Natural killer cell treated with Interleukin-12 subunit alpha and Interleukin-12 subunit beta and Interleukin-15 and Interleukin-18, amount 100 ng/mL, for 72 hours (primary cell): Measurements from ENCODE around the gene LRRC28. TPM values are rescaled to one million over a fixed set of nuclear protein-coding genes. Genes with fewer than 3 reads are reported as not detected.
A peak's percentile ranks its signal among the peaks of the same experiment; 100 is the strongest.

Experiments used
- ATAC-seq, 2 donors: fragments of 150-1000 bp; cut with Tn5 transposase in 1 of 2; sonication (Bioruptor Pico), chemical (Tn5 transposase) in 1 of 2; 2 replicates each; pipeline ENCODE4 v1.10.0; 2021
- DNase-seq: peaks from one replicate; pipeline ENCODE4 v3.0.0; 2022; ENCODE audit warnings: low spot score
- H3K27ac Mint-ChIP-seq, 2 donors: 1 replicate in 1 of 2; 2 replicates in 1 of 2; pipeline ENCODE4 v1.8.0; 2022; ENCODE audit warnings: mixed read lengths in 2 of 2, mild to moderate bottlenecking in 1 of 2, moderate library complexity in 1 of 2
- H3K27me3 Mint-ChIP-seq, 2 donors: 1 replicate in 1 of 2; 2 replicates in 1 of 2; pipeline ENCODE4 v1.8.0; 2022; ENCODE audit warnings: mixed read lengths in 2 of 2
- H3K36me3 Mint-ChIP-seq: one replicate; pipeline ENCODE4 v1.8.0; 2022; ENCODE audit warnings: mixed read lengths
- H3K4me1 Mint-ChIP-seq, 2 donors: 1 replicate in 1 of 2; 2 replicates in 1 of 2; pipeline ENCODE4 v1.8.0; 2022; ENCODE audit warnings: low read depth in 2 of 2, mixed read lengths in 2 of 2, mild to moderate bottlenecking in 1 of 2
- H3K4me3 Mint-ChIP-seq: one replicate; pipeline ENCODE4 v1.8.0; 2022; ENCODE audit warnings: mixed read lengths
- H3K9me3 Mint-ChIP-seq: 2 replicates; pipeline ENCODE4 v1.8.0; 2022; ENCODE audit warnings: mixed read lengths
- total RNA-seq, 2 donors: library from RNA; stranded (reverse); gene quantifications; one replicate each; pipeline ENCODE4 v1.2.3, GENCODE V29; 2022

LRRC28 gene
- total RNA-seq, 2 donors from 2014 or later = 28.9 to 51.7 TPM

- Mint-ChIP-seq H3K36me3 (no peaks in the 10 kb centered on the region), H3K27me3 (no peaks in the 10 kb centered on the region), H3K4me3 (no peak overlapping the region), H3K9me3 (no peaks in the 10 kb centered on the region), H3K4me1 (no peaks in the 10 kb centered on the region), H3K27ac (no peak overlapping the region)
- ATAC-seq (no peak), DNase-seq (no peak)
These were observed 157.2 kb downstream of the LRRC28 start for GRCh38 chr15:99408236-99409096.

DNA sequence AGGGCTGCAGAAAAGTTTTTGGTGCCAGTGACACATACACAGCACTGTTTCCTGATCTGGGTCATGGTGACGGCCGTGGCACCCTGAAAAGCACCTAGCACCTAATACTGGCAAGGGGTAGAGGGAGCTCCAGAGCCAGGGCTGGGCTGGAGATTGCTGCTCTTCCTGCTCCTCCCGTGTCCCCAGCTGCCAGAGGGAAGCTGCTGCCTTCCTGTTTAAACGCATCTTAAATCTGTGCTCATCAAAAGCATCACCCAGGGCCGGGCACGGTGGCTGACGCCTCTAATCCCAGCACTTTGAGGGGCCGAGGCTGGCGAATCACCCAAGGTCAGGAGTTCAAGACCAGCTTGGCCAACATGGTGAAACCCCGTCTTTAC lies 157.8 kb downstream of the LRRC28 start:
- DNase-seq (no peak), ATAC-seq (no peak)
- Mint-ChIP-seq H3K4me1 (no peaks in the 10 kb centered on the region), H3K27ac (no peak overlapping the region), H3K9me3 (no peaks in the 10 kb centered on the region), H3K27me3 (no peaks in the 10 kb centered on the region), H3K36me3 (no peaks in the 10 kb centered on the region), H3K4me3 (no peak overlapping the region)

DNA sequence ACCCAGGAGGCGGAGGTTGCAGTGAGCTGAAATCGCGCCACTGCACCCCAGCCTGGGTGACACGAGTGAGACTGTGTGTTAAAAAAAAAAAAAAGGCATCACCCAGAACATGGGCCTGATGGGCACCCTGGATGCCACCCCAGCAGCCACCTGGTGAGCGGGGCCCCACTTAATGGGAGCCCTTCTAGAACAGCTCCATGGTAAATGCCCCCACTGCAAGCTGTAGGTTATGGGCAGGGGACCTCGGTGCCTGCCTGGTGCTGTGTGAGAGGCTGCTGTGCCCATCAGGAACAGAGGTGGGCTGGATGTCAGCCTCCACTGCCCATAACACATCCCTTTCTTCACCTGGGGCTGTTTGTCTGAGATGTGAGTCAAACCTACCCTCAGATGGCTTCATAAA lies 158.3 kb downstream of the LRRC28 start:
- Mint-ChIP-seq H3K9me3 (no peaks in the 10 kb centered on the region), H3K27ac (no peak overlapping the region), H3K27me3 (no peaks in the 10 kb centered on the region), H3K4me3 (no peak overlapping the region), H3K36me3 (no peaks in the 10 kb centered on the region), H3K4me1 (no peaks in the 10 kb centered on the region)
- DNase-seq (no peak), ATAC-seq (no peak)

DNA sequence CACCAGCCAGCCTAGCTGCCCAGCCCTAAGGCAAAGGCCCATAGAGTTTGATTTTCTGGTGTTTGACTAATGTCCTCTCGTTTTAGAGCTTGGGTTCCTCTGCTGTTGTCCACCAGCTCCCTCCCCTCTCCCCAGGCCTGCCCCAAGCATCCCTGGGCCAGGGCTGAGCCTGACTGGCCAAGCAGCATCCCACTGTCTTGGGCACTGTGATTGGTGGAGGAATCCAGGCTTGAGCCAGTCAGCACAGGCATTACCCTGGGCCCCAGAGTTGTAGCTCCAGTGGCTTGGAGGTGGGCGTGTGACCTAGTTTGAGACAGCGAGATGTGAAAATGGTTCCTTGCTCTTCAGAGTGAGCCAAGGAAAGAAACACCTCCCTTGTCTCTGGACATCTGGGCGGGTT lies 159.2 kb downstream of the LRRC28 start:
- H3K9me3 Mint-ChIP-seq = no peaks in the 10 kb centered on the region
- no peak overlapping the region for H3K4me3 Mint-ChIP-seq
- H3K36me3 Mint-ChIP-seq = no peaks in the 10 kb centered on the region
- H3K27ac Mint-ChIP-seq = no peak overlapping the region
- ATAC-seq (no peak), DNase-seq (no peak)
- H3K4me1 Mint-ChIP-seq = no peaks in the 10 kb centered on the region
- no peaks in the 10 kb centered on the region for H3K27me3 Mint-ChIP-seq

DNA sequence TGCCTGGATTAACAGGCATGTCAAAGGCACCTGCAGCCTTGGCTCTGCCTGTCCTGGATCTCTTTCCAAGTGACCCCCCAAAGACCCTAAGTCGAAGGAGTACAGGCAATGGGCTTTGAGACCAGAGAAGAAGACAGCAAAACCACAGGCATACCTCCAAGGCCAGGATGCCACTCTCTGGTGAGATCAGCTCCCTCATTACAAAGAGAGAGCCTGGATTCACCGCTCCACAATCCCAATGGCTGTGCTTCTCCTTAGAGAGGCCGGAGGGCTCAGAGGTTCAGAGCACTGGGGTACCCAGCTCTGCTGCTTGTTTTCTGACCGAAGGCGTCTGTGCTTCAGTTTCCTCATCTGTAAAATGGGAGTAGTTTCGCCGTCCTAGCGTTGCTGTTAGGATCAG lies 160.0 kb downstream of the LRRC28 start:
- H3K36me3 Mint-ChIP-seq = no peaks in the 10 kb centered on the region
- no peaks in the 10 kb centered on the region for H3K9me3 Mint-ChIP-seq
- no peak overlapping the region for H3K4me3 Mint-ChIP-seq
- DNase-seq (no peak), ATAC-seq (no peak)
- no peaks in the 10 kb centered on the region for H3K27me3 Mint-ChIP-seq
- H3K27ac Mint-ChIP-seq = no peak overlapping the region
- no peaks in the 10 kb centered on the region for H3K4me1 Mint-ChIP-seq

DNA sequence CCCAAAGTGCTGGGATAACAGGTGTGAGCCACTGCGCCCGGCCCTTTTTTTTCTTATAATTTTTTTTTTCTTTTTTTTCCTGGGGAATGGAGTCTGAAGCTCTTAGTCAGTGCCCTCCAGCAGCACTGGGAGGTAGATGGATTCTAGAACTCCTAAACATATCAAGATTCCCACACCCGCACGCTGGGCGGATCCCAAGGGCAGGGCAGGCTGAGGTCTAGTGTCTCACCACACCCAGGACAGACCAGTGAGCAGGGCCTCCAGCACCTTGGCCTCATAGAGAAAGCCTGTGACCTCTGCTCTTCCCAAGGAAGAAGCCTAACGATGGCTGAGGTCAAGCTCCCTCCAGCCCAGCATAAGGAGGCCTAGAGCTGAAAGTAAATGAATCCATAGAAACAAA lies 160.8 kb downstream of the LRRC28 start:
- no peaks in the 10 kb centered on the region for H3K36me3 Mint-ChIP-seq
- ATAC-seq (no peak), DNase-seq (no peak)

DNA sequence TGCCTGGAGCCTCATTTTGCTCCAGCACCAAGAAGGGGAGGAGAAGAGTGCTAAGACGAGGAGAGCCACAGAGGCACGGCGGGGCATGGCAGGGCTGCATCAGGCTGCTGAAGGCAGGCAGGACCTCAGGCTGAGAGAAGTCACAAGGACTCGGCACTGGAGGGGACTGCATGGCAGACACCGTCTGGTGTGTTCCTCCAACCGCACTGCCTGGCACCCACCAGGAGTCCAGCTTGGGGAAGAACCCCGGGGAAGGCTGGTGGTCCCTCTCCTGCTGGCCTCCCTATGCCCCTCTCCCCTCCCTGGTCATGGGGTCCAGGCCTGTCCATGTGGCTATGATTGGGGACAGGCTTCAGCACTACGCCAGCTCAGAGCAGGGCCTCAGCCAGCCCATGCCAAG lies 161.3 kb downstream of the LRRC28 start:
- Mint-ChIP-seq H3K27ac (no peak overlapping the region), H3K36me3 (no peaks in the 10 kb centered on the region), H3K27me3 (no peaks in the 10 kb centered on the region), H3K4me3 (no peak overlapping the region), H3K4me1 (no peaks in the 10 kb centered on the region), H3K9me3 (no peaks in the 10 kb centered on the region)
- DNase-seq (no peak), ATAC-seq (no peak)

More for the DNA sequence above, 160.8 kb downstream of the LRRC28 start:
- H3K27ac Mint-ChIP-seq = no peak overlapping the region
- no peaks in the 10 kb centered on the region for H3K9me3 Mint-ChIP-seq
- H3K4me1 Mint-ChIP-seq = no peaks in the 10 kb centered on the region
- H3K27me3 Mint-ChIP-seq = no peaks in the 10 kb centered on the region
- no peak overlapping the region for H3K4me3 Mint-ChIP-seq

DNA sequence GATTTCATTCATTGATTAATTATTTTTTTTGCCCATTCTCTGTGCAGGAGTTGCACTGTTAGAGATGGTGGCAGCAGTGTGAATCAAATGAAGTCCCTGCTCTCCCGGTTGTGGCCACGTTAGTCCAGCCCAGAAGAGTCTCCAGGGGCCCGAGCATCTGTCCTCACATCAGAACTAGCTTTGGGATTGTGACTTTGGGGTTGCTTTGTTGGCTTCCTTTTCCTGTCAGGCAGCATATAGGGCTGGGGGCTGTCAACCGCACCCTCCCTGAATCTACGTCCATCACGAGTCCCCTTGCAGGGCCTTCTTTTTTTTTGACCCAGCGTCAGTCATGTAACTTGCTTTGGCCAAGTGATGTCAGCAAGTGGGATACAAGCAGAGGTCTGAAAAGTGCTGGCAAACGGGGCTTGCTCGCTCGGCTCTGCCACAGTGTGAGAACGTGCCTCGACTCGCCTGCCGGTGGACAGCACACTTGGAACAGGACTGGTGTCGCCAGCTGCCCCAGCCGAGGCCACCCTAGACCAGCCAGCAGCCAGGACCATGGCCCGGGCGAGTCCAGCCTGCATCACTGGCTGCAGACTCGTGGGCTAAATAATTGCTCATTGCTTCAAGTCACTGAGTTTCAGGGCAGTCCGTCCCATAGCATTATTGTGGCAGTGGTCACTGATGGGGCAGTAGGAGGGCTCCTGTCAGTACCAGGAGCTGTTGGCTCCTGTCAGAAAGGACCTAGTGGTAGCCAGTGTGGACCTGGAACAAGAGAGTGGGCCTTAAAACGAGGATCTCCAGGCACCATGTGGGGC lies 162.9 kb downstream of the LRRC28 start:
- DNase-seq (no peak), ATAC-seq (no peak)
- Mint-ChIP-seq H3K36me3 (peaks cover 3% of the 10 kb centered on the region), H3K4me3 (no peak overlapping the region), H3K27ac (no peak overlapping the region), H3K9me3 (peaks cover 3% of the 10 kb centered on the region), H3K27me3 (no peaks in the 10 kb centered on the region), H3K4me1 (no peaks in the 10 kb centered on the region)

DNA sequence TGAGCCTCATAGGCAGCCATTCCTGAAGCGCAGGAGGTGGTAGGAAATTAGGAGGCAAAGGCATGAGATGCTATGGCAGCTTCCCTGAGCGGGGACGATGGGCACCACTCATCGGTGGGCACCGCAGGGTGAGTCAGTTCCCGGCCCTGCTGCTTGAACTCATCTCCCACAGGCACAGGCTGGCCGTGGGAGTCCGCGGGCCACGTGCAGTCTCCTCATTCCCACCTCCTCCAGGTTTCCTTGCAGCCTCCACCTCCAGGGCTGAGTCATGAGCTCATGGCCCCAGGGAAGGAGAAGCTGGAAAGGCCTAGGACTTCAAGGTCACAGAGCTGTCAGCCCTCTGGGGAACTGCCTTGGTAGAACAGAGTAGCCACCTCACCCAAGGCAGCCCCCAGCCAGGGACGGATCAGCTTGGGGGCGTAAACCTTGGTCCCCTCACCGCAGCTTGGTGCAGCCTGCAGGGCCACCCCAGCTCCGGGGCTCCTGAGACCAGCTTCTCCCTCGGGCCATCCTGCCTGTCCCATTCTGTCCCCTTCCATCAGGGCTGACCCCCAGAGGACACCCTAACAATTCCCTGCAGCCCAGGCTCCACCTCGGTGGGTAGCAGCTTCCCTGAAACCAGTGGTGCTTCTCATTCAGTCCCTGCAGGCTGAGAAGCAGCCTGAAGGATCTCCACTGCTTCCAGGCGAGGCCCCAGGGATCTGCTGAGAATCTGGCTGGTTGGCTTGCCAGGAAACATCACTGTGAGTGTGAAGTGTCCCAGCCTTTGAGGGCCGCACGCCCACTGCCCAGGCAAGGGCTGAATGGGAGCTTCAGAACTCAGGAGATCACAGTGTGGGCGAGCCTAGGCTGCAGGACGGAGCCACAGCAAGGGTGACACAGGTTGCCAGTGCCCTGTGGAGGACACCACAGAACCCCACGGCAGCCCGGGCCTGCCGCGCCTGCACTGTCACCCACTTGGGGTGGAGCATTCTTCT lies 163.8 kb downstream of the LRRC28 start:
- Mint-ChIP-seq H3K36me3 (peaks cover 4% of the 10 kb centered on the region), H3K27me3 (no peaks in the 10 kb centered on the region), H3K4me1 (no peaks in the 10 kb centered on the region), H3K4me3 (no peak overlapping the region), H3K9me3 (peaks cover 3% of the 10 kb centered on the region), H3K27ac (no peak overlapping the region)
- no peak for DNase-seq
- peak; percentile 44 to 52 for ATAC-seq

DNA sequence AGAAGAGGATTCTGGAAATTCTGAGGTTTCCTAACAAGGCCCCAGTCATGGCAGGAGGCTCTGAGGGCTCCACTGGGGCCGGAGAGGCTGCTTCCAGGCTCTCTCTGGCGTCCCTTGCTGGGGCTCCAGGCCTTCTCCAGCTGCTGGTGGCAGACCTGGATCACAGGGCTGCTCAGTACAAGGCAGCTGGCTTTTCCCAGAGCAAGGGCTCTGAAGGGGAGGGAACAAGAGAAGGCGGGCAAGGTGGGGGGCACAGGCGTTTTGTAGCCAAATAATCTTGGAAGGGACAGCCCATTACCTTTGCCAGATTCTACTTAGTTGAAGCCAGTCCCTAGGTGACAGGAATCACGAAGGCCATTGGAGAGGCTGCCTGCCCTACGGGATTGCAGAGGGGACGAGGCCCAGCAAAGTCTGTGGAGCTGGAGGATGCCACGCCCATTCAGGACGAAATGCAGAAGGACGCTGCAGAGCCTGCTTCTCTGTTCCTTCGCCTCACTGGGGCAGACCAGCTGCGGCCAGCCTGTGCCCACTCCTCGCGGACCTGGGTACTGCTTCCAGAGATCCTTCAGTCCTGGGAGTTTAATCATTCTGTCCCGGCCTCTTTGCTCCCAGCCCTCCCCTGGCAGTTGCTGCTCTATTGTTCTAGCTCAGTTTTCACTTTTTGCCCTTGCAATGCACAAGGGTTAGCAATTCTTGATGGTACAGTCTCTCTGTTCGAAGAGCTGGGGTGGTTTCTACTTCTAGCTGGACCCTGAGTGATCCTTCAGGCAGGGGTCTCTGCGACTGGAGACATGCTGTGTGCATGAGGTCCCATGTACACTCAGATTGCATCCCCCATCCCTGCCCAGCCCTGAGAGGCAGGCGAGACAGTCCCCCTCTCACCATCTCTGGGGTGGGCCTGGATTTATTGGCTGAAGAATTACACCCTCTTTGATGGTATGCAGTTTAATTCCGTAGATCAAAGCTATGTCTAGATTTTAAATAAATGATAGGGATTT lies 165.2 kb downstream of the LRRC28 start:
- Mint-ChIP-seq H3K27me3 (peaks cover 3 to 5% of the 10 kb centered on the region in 2 donors), H3K4me1 (no peaks in the 10 kb centered on the region), H3K9me3 (peaks cover 3% of the 10 kb centered on the region), H3K36me3 (peaks cover 4% of the 10 kb centered on the region), H3K27ac (no peak overlapping the region), H3K4me3 (no peak overlapping the region)
- no peak for DNase-seq
- ATAC-seq = no peak

GRCh38 chr15:99421172-99421656 lies 169.9 kb downstream of the LRRC28 start:
- ATAC-seq = no peak
- DNase-seq = no peak
- Mint-ChIP-seq H3K36me3 (peaks cover 4% of the 10 kb centered on the region), H3K4me3 (no peak overlapping the region), H3K27me3 (peaks cover 3 to 5% of the 10 kb centered on the region in 2 donors), H3K27ac (no peak overlapping the region), H3K4me1 (peaks cover 5 to 6% of the 10 kb centered on the region in 2 donors), H3K9me3 (peaks cover 3% of the 10 kb centered on the region)

DNA sequence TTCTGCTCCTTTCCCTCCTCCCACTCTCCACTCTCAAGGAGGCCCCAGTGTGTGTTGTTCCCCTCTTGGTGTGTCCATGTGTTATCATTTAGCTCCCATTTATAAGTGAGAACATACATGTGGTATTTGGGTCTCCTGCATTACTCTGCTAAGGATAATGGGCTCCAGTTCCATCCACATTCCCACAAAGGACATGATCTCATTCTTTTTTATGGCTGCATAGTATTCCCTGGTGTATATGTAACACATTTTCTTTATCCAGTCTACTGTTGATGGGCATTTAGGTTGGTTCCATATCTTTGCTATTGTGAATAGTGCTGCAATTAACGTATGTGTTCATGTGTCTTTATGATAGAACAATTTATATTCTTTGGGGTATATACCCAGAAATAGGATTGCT lies 170.5 kb downstream of the LRRC28 start:
- peaks cover 5 to 6% of the 10 kb centered on the region in 2 donors for H3K4me1 Mint-ChIP-seq
- H3K27me3 Mint-ChIP-seq = peaks cover 3 to 5% of the 10 kb centered on the region in 2 donors
- H3K36me3 Mint-ChIP-seq = peaks cover 4% of the 10 kb centered on the region
- DNase-seq = no peak
- H3K9me3 Mint-ChIP-seq = peaks cover 3% of the 10 kb centered on the region
- ATAC-seq = no peak
- H3K4me3 Mint-ChIP-seq = no peak overlapping the region
- H3K27ac Mint-ChIP-seq = no peak overlapping the region
